HG03575 (cell line): Measurements from ENCODE around the gene PRR35.
"Not testable (repeated sequence)": the region's sequence is repeated elsewhere in the genome, so short reads cannot be mapped to it uniquely, and the experiment has no call there.

Experiments used
- ATAC-seq: cut with Tn5 transposase; IDR thresholded peaks from one replicate; pipeline ENCODE4 v1.9.1; 2021; ENCODE audit not compliant: unreplicated experiment, insufficient number of reproducible peaks, low FRiP score; ENCODE audit errors: extremely low read depth

Gene PRR35

DNA sequence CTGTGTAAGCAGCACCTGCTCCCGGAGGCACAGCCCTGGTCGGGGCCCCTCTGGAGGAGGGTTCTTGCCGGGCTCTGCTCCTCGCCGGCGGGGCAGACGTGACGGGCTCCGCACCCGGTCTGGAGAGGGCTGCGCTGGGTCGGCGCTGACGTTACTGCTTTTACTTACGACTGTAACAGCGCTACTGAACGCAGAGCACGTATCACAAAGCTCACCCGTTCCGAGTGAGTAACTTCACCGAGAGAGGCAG, 28.4 kb downstream of the PRR35 start:
- ATAC-seq, result no peak

- ATAC-seq, result no peak
Measured at GRCh38 chr16:588889-589657, 28.9 kb downstream of the PRR35 start.

DNA sequence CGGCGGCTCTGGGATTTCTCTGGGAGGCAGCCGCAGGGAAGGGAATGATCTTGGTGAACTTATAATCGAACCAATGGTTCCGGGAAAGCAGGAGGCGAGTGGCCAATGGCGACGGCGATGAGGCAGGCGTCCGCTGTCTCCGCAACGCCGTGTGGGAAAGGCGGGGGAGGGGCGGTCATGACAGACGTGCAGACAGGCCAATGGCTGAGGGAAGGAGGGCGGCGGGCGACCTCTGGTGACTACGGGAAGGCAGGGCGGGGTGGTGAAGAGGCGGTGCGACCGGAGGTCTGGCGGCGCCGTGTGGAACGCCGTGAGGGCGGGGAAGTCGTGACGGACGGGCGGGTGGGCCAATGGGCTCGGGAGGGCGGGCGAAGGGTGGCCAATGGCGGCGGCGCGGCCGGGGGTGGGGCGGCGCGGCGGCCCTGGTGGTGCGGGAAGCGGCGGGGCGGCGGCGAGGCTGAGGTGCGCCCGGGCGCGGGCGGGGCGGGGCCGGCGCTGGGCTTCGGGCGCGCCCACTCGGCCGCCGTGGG, 29.5 kb downstream of the PRR35 start, which contains the start of gene RAB40C:
Gene RAB40C, plus strand, starts transcription at position 409 of the 530 bp plus-strand sequence. CDS start 226 bp downstream, outside the sequence.
- ATAC-seq, result no peak

DNA sequence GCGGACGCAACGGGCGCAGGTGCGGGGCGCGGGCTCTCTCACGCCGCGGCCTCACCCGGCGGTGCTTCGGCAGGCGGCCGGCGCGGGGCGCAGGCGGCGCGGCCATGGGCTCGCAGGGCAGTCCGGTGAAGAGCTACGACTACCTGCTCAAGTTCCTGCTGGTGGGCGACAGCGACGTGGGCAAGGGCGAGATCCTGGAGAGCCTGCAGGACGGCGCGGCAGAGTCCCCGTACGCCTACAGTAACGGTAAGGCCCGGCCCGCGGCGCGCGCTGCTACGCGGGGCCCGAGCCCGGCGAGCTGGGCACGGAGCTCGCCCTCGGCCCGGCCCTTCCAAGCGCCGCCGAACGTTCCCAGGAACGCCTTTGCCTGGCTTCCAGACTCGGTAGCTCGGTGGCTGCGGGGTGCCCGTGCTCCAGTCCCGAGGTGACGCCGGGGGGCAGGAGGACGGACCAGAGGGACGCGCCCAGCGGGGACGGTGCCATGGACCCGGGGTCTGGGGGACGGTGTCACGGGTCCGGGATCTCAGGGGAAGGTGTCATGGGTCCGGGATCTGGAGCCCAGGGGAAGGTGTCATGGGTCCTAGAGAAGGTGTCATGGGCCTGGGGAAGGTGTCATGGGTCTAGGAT, 30.1 kb downstream of the PRR35 start:
- no peak for ATAC-seq

DNA sequence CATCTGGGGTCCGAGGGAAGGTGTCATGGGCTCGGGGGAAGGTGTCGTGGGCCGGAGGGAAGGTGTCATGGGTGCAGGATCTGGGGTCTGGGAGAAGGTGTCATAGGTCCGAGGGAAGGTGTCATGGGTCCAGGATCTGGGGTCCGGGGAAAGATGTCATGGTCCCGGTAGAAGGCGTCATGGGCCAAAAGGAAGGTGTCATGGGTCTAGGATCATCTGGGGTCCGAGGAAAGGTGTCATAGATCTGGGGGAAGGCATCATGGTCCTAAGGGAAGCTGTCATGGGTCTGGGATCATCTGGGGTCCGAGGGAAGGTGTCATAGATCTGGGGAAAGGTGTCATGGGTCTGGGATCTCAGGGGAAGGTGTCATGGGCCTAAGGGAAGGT, 30.6 kb downstream of the PRR35 start:
- ATAC-seq, result no peak

- no peak for ATAC-seq
Measured at GRCh38 chr16:591231-591630, 31.0 kb downstream of the PRR35 start.

DNA sequence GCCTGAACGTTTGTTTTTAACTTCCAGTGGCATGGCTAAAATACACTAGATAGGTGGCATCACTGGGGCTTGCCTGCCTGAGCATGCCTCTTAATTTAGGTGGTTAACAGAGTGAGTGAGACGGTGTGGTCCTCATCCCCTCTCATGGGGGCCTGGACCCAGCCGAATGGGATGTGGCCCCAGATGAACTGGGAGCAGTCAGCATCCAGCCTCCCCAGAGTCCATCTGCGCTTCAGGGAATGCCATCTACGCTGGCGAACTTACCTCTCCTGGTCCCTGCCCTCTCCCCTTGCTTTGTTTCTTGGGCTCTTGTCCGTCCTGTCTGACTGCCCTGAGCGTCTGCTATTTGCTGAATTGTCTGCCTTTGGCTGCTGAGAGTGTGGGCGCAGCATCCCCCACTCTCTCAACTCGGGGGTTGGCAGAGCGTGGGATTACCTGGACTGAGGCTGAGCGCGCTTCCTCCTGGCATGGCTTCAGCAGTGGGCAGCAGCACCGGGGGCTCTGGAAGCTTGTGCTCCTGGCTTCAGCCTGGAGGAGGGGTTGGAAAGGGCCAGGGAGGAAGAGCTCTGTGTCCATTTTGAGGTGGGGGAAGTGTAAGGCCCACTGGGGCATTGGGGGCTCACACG, 31.8 kb downstream of the PRR35 start:
- ATAC-seq, result no peak

DNA sequence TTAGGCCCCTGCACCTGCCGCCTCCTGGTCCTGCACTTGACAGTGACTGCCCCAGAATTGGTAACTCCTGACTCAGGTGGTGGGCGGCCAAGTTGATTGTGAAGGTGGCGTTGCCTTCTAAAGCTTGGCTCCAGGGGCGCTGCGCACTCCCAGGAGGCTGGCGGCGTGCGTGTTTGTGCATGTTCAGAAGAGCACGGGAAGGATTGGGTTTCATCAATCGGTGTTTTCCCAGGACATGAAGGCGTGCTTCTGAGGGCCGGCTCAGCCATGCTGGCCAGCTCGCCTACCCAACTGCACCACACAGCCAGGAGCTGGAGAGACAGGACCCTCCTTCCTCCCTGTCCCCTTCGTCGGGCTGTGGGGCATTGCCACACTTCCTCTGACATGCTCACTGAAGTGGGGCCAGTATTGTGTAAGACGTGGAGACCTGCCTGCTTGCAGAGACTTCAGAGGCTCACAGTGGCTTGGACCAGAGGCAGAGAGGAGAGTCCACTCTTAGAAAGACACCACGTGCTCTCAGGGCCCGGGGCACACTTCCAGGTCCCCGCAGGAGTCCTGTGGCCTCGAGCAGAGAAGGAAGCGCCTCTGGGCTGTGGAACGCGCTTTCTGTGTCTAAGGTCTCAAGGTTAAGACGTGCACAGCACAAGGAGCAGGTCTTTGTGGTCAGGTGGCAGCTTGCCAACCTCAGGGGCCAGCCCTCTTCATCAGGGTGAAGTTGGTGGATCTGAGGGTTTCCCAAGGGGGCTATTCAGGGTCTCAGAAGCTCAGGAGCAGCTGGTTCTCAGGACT, 32.5 kb downstream of the PRR35 start:
- no peak for ATAC-seq

GRCh38 chr16:593406-593805, 33.2 kb downstream of the PRR35 start:
- no peak for ATAC-seq

DNA sequence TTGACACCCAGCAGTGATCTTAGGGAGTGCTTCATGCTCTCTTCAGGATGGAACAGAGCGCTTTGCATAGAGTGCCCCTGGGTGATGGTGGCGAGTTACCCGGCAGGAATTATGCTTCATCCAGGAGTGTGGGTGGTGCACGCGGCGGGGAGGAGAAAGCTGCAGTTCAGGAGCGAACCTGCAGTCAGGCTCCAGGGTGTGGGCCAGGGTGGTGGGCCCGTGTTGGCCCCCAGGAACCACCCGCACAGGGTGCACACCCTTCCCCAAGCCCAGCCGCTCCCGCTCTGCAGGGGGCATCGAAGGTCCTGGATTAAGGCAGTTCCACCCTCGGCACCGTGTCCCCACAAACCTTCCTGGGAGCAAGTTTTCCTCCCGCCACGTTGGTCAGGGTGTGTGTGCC, 33.6 kb downstream of the PRR35 start:
- ATAC-seq, result no peak

GRCh38 chr16:595094-595528, 34.9 kb downstream of the PRR35 start:
- ATAC-seq, result no peak

GRCh38 chr16:595942-596735, 35.9 kb downstream of the PRR35 start:
- ATAC-seq, result no peak

DNA sequence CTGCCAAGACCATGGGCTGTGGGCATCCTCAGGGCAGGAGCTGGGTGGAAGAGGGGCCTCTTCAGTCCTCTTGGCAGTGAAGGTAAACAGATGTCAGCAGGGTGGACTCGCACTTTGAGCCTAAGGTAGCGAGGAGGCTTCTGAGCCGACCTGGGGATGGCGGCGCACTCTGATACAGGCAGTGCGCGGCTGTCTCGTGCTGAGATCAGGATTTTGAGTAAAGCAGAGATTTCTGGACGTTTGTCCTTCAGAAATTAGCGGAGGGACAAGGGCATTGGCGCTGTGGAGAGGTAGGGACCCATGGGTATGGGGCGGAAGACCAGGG, 36.5 kb downstream of the PRR35 start:
- no peak for ATAC-seq

GRCh38 chr16:597655-598054, 37.5 kb downstream of the PRR35 start:
- not testable (repeated sequence) for ATAC-seq

DNA sequence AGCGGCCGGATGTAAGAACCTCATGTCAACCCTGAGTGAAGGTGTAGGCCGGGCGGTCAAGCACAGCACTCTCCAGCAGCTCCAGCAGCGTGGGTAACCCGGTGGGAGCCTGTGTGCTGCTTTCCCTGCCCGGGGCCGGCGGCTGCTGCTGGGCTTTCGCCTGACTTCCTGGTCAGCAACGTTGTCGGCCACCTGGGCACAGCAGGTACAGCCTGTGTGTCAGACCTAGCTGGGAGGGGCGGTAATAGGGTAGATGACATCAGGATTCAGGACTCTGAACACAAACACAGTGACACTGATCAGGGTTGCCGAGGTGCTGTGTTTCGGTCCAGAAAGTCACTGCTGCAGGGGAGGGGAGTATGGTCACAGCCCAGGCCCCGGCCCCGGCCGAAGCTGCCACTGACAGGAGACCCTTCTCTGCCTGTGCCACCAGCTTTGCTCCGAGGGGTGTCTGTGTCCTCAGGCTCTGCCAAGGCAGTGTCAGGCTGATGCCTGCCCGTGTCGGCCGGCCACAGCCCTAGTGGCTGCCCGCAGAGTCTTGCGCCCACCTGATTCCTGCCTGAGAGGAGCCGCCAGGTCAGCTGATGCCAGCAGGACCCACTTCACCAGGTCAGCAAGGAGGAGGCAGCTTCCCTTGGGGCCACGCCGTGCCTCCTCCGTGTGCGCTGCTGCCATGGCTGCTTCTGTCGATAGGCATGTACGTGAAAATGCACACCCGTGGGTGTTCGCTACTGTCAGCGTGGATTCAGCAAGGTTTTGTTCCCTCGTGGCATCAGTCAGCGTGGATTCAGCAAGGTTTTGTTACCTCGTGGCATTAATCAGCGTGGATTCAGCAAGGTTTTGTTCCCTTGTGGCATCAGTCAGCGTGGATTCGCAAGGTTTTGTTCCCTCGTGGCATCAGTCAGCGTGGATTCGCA, 38.9 kb downstream of the PRR35 start:
- no peak for ATAC-seq

GRCh38 chr16:600781-601180, 40.6 kb downstream of the PRR35 start:
- ATAC-seq, result no peak

GRCh38 chr16:603933-604332, 43.7 kb downstream of the PRR35 start:
- ATAC-seq, result no peak
